ENCODE measurements around the gene SPTLC2. TPM values are rescaled to one million over a fixed set of nuclear protein-coding genes. Genes with fewer than 3 reads are reported as not detected.

Gene SPTLC2
- total RNA-seq, 4 donors from 2014 or later: 13.2 to 35.2 (median 20.5) TPM

DNA sequence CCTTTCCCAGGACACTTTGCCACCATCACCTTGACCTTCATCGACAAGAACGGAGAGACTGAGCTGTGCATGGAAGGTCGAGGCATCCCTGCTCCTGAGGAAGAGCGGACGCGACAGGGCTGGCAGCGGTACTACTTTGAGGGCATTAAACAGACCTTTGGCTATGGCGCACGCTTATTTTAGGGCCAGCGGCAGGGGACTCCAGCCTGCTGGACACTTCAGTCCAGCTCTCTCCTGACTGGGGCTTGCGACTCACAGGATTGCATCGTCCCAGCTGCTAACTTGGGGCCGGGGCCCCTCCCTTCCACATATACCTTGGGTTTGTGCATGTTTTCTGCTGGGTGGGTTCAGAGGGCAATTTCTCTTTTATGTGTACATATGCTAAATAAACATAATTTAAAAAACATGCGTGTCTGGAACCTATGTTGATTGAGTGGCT is 147.4 kb downstream of the SPTLC2 start:
- no peaks in the 10 kb centered on the region for H3K4me1 ChIP-seq
- no peaks in the 10 kb centered on the region for H3K9me3 ChIP-seq
- ATAC-seq: no peak
- H3K27me3 ChIP-seq: no peaks in the 10 kb centered on the region
- WGBS, 2 donors (ENCODE audit: low coverage in 1 of 2): 79 to 100% methylated on average over 3 to 8 of the region's 14 CpGs
- H3K36me3 ChIP-seq: peaks cover 5 to 60% of the 10 kb centered on the region in 2 donors
- no peak for TF ChIP-seq POLR2A (IDR thresholded peaks at IDR 0.05)
- TF ChIP-seq POLR2AphosphoS5 (IDR thresholded peaks at IDR 0.05): no peak
- TF ChIP-seq, protein P1, sequence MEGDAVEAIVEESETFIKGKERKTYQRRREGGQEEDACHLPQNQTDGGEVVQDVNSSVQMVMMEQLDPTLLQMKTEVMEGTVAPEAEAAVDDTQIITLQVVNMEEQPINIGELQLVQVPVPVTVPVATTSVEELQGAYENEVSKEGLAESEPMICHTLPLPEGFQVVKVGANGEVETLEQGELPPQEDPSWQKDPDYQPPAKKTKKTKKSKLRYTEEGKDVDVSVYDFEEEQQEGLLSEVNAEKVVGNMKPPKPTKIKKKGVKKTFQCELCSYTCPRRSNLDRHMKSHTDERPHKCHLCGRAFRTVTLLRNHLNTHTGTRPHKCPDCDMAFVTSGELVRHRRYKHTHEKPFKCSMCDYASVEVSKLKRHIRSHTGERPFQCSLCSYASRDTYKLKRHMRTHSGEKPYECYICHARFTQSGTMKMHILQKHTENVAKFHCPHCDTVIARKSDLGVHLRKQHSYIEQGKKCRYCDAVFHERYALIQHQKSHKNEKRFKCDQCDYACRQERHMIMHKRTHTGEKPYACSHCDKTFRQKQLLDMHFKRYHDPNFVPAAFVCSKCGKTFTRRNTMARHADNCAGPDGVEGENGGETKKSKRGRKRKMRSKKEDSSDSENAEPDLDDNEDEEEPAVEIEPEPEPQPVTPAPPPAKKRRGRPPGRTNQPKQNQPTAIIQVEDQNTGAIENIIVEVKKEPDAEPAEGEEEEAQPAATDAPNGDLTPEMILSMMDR (IDR thresholded peaks at IDR 0.05): no peak
- no peak for TF ChIP-seq EP300 (IDR thresholded peaks at IDR 0.05)
- H3K27ac ChIP-seq: no peak overlapping the region
- no peak overlapping the region for H3K4me3 ChIP-seq

DNA sequence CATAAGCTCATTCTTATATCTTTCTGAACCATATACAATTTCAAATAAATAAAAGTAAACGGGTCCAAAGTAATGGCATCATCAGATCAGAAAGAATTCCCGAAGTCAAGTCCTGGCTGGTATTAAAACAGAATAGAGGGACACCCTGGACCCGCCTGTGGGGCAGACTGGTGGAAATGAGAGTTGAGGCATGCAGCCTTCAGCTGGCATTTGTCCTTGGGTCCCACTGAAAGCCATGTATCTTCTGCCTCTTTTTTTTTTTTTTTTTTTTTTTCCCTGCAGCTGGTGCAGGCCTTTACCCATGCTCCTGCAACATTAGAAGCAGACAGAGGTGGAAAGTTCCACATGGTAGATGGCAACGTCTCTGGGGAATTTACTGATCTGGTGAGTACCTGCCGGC is 148.6 kb downstream of the SPTLC2 start:
- no peaks in the 10 kb centered on the region for H3K4me1 ChIP-seq
- TF ChIP-seq, protein P1 (IDR thresholded peaks at IDR 0.05): no peak
- TF ChIP-seq POLR2AphosphoS5 (IDR thresholded peaks at IDR 0.05) (no peak), POLR2A (IDR thresholded peaks at IDR 0.05) (no peak), EP300 (IDR thresholded peaks at IDR 0.05) (no peak)
- H3K27ac ChIP-seq: no peak overlapping the region
- H3K4me3 ChIP-seq: no peak overlapping the region
- H3K36me3 ChIP-seq: peaks cover 5 to 73% of the 10 kb centered on the region in 2 donors
- 72% methylated on average over 3 to 5 of the region's 5 CpGs for WGBS, 2 donors (ENCODE audit: low coverage in 1 of 2)
- no peak for ATAC-seq
- no peaks in the 10 kb centered on the region for H3K9me3 ChIP-seq
- H3K27me3 ChIP-seq: no peaks in the 10 kb centered on the region

DNA sequence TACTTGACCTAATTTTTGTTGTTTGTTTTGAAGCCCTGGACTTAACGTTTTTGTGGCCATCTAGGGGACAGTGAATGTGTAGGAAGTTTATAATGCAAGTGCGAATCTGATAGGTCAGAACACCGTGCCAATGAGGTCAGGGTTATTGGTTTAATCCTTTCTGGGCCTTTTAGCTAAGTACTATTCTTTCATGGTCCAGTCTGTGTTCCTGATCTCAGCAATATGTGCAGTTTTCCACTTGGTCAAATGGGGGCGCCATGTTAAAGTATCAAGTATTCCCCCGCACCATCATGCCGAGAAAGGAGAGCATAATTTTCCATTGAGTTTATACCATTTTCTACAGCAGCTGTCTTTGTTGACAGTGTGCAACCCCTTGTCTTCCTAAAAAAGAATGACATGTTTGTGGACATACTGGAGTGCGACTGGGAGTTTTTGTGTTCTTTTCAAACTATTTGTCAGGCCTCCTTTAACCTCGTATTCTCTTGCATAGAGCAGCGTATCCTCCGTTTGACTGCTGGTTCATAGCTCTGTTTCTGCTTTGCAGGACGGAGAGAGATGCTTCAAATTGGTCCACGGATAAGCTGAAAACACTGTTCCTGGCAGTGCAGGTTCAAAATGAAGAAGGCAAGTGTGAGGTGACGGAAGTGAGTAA is 157.2 kb downstream of the SPTLC2 start:
- Histone ChIP-seq H3K27ac (peak overlapping the region in 2 of 4 donors; percentile 92 to 93), H3K27me3 (no peaks in the 10 kb centered on the region), H3K4me1 (peaks cover 0 to 57% (median 8%) of the 10 kb centered on the region in 3 donors), H3K9me3 (no peaks in the 10 kb centered on the region), H3K4me3 (peak overlapping the region; percentile 53 to 74), H3K36me3 (peaks cover 4 to 46% of the 10 kb centered on the region in 2 donors)
- no peak for TF ChIP-seq EP300 (IDR thresholded peaks at IDR 0.05)
- TF ChIP-seq, protein P1 (IDR thresholded peaks at IDR 0.05): peak in 3 of 4 experiments; percentile 37 to 62 (median 43)
- 16 to 20% methylated on average over 12 to 13 of the region's 13 CpGs for WGBS, 2 donors (ENCODE audit: low coverage in 1 of 2)
- no peak for ATAC-seq

DNA sequence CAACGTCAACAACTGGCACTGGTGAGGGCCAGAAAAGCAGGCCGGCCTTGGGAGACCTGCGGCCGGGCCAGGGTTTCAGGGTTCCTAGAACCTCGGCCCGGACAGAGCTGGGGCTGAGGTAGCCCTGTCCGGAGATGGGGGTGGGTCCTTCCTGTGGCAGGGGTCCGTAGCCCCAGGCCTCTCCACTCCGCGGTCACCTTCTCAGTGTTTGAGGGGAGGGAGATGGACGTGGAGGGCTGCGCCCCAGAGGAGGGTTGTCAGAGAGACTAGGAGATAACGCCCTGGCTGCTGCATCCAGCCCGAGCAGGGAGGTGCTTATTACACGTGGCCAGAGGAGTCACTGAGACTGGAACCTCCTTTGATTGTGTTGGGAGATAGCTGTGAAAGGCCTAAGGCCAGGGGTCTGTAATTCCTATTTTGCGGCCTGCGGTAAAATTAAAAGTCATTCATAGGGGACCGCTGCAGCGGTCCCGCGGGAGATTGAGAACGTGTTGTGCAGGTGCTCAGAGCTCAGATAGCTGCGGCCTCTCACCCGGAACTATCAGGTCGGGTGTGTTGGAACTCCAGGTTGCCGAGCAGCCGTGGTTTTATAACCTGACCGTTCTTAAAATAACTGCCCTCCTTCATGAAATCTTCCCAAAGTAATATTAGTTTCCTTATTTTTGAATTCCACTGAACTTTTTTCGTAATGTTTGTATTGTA is 158.0 kb downstream of the SPTLC2 start:
- Histone ChIP-seq H3K9me3 (no peaks in the 10 kb centered on the region), H3K27me3 (no peaks in the 10 kb centered on the region), H3K36me3 (peaks cover 4 to 42% of the 10 kb centered on the region in 2 donors), H3K4me1 (peaks cover 0 to 57% (median 8%) of the 10 kb centered on the region in 3 donors), H3K27ac (peak overlapping the region; percentile 30 to 95 (median 92)), H3K4me3 (peak overlapping the region; percentile 53 to 74)
- 1% methylated on average over 18 to 19 of the region's 29 CpGs for WGBS, 2 donors (ENCODE audit: low coverage in 1 of 2)
- TF ChIP-seq, protein P1 (IDR thresholded peaks at IDR 0.05): no peak
- TF ChIP-seq EP300 (IDR thresholded peaks at IDR 0.05) (no peak), POLR2AphosphoS5 (IDR thresholded peaks at IDR 0.05) (no peak), POLR2A (IDR thresholded peaks at IDR 0.05) (no peak)
- peak; percentile 9 for ATAC-seq

All from gastroesophageal sphincter (tissue), 4 donors.